K562 (cell line): Measurements from ENCODE around the gene CDKN2D. TPM values are rescaled to one million over a fixed set of nuclear protein-coding genes. Genes with fewer than 3 reads are reported as not detected.

ENCODE experiments used
- HDAC3 ChIP-seq: fragments of 450-650 bp; IDR thresholded peaks from 2 replicates; pipeline ENCODE4 v1.6.1; 2018; ENCODE audit warnings: borderline replicate concordance, mild to moderate bottlenecking, moderate library complexity; ENCODE audit not compliant: partially characterized antibody
- MIER1 ChIP-seq: fragments of 450-650 bp; IDR thresholded peaks from 2 replicates; pipeline ENCODE4 v1.6.1; 2016; ENCODE audit warnings: antibody characterized with exemption, mild to moderate bottlenecking, low read depth
- NFYB ChIP-seq: IDR thresholded peaks from 2 replicates; pipeline ENCODE4 v1.6.1; 2011; ENCODE audit warnings: mild to moderate bottlenecking, moderate library complexity; ENCODE audit not compliant: insufficient read length; ENCODE audit errors: extremely low read depth
- REST ChIP-seq, 2 experiments: fragments of 450-650 bp; formaldehyde crosslinking in 1 of 2; IDR thresholded peaks; 2 replicates each; pipeline versions ENCODE4 v1.4.0 to v1.6.1; 2014 to 2020; ENCODE audit warnings: mild to moderate bottlenecking in 2 of 2, borderline replicate concordance in 1 of 2, low read depth in 1 of 2
- RFX7 ChIP-seq: fragments of 250-450 bp; sonication (Bioruptor Pico); IDR thresholded peaks from 2 replicates; pipeline ENCODE4 v1.5.1; 2021; ENCODE audit warnings: mild to moderate bottlenecking
- TEAD2 ChIP-seq: fragments of 450-650 bp; IDR thresholded peaks from 2 replicates; pipeline ENCODE4 v1.6.1; 2016; ENCODE audit warnings: missing genetic modification characterization, control low read depth, missing compliant biosample characterization
- ZBTB12 ChIP-seq: fragments of 250-450 bp; sonication (Bioruptor Pico); IDR thresholded peaks from 2 replicates; pipeline ENCODE4 v1.4.0; 2020
- ZBTB43 ChIP-seq: sonication (generic); formaldehyde crosslinking; IDR thresholded peaks from 2 replicates; pipeline ENCODE4 v1.8.0; 2023; ENCODE audit warnings: mild to moderate bottlenecking, missing genetic modification reagents
- ZNF280A ChIP-seq: fragments of 450-650 bp; IDR thresholded peaks from 2 replicates; pipeline ENCODE4 v1.6.1; 2018; ENCODE audit warnings: mild to moderate bottlenecking, low read depth; ENCODE audit not compliant: partially characterized antibody
- ZNF740 ChIP-seq, 3 experiments: fragments of 200-800 bp in 1 of 3; sonication (Bioruptor generic) in 1 of 3; sonication (generic) in 1 of 3; formaldehyde crosslinking in 1 of 3; IDR thresholded peaks; 2 replicates each; pipeline versions ENCODE4 v1.6.1 to v1.8.0; 2016 to 2022; ENCODE audit warnings: mild to moderate bottlenecking in 2 of 3, missing compliant biosample characterization in 2 of 3, missing genetic modification characterization in 2 of 3, missing genetic modification reagents in 1 of 3
- ZNF79 ChIP-seq: fragments of 250-450 bp; sonication (Bioruptor Pico); IDR thresholded peaks from 2 replicates; pipeline ENCODE4 v1.4.0; 2020; ENCODE audit warnings: low read depth, mild to moderate bottlenecking, moderate library complexity
- ZNF830 ChIP-seq: fragments of 250-450 bp; sonication (Bioruptor Pico); IDR thresholded peaks from 2 replicates; pipeline ENCODE4 v1.5.0; 2021; ENCODE audit warnings: mild to moderate bottlenecking
- polyA plus RNA-seq, 8 experiments: library from polyadenylated mRNA; depleted of rRNA in 4 of 8; stranded (reverse) in 5 of 8; unstranded in 3 of 8; fragments of >200 nt; fragmentation: Nextera tagmentation in 2 of 8; fragmentation: Illumina TruSeq in 1 of 8; extraction: Ambion mirVana in 2 of 8; extraction: Trizol in 1 of 8; gene quantifications; 2 replicates each; pipeline versions ENCODE4 v1.2.1 to v1.2.3, GENCODE V29; 2011 to 2014; ENCODE audit warnings: inconsistent platforms in 1 of 8, missing spikeins in 1 of 8
- total RNA-seq, 7 experiments: library from RNA; depleted of rRNA in 6 of 7; stranded (reverse); fragments of >200 nt in 6 of 7; fragmentation: Illumina TruSeq in 2 of 7; extraction: Trizol in 2 of 7; gene quantifications; 2 replicates each; pipeline versions ENCODE4 v1.2.1 to v1.2.3, GENCODE V29; 2011 to 2021; ENCODE audit warnings: low replicate concordance in 1 of 7

The CDKN2D gene
- total and polyA plus RNA-seq, 9 of the 15 experiments (the other 6 are each of a cell fraction or from before 2014, with no cell fraction given): 0.41 to 8.2 (median 3.7) TPM

- TF ChIP-seq ZBTB12 (CRISPR knock-in tag): no peak
- TF ChIP-seq RFX7 (CRISPR knock-in tag): no peak
- no peak for TF ChIP-seq MIER1
- TF ChIP-seq ZBTB43 (CRISPR knock-in tag): no peak
- no peak for TF ChIP-seq ZNF830 (CRISPR knock-in tag)
- TF ChIP-seq NFYB: no peak
- TF ChIP-seq ZNF280A: no peak
- no peak for TF ChIP-seq REST (IDR thresholded peaks at IDR 0.05; ENCODE audit: borderline replicate concordance)
- TF ChIP-seq REST (CRISPR knock-in tag; IDR thresholded peaks at IDR 0.05; ENCODE audit: low read depth): no peak
- no peak for TF ChIP-seq ZNF79 (CRISPR knock-in tag)
- peak; percentile 98 for TF ChIP-seq ZNF740 (CRISPR knock-in tag; IDR thresholded peaks at IDR 0.05)
- TF ChIP-seq ZNF740 (tag; IDR thresholded peaks at IDR 0.05): peak in 1 of 2 experiments; percentile 96; a peak in 2 of 4 replicates
- no peak for TF ChIP-seq TEAD2 (tag)
- TF ChIP-seq HDAC3: no peak
These were observed 3.0 kb downstream of the CDKN2D start, which contains the start of gene KRI1 (continued) for GRCh38 chr19:10565567-10566407.
